Mesothelial cell of epicardium (in vitro differentiated cells): ENCODE measurements around the gene RBMS1. TPM values are rescaled to one million over a fixed set of nuclear protein-coding genes. Genes with fewer than 3 reads are reported as not detected.
A peak's percentile ranks its signal among the peaks of the same experiment; 100 is the strongest.

Source experiments
- DNase-seq, 2 experiments: peaks; one replicate each; pipeline ENCODE4 v3.0.0; 2021; ENCODE audit warnings: low spot score in 2 of 2; ENCODE audit not compliant: unreplicated experiment in 2 of 2
- H3K27ac Mint-ChIP-seq: 2 replicates; pipeline ENCODE4 v1.8.0; 2021; ENCODE audit warnings: mixed read lengths
- H3K27me3 Mint-ChIP-seq: 2 replicates; pipeline ENCODE4 v1.8.0; 2021; ENCODE audit warnings: low read depth, mixed read lengths
- H3K36me3 Mint-ChIP-seq: 2 replicates; pipeline ENCODE4 v1.8.0; 2021; ENCODE audit warnings: mixed read lengths
- H3K4me1 Mint-ChIP-seq: 2 replicates; pipeline ENCODE4 v1.8.0; 2021; ENCODE audit warnings: mixed read lengths
- H3K4me3 Mint-ChIP-seq: 2 replicates; pipeline ENCODE4 v1.8.0; 2021; ENCODE audit warnings: mild to moderate bottlenecking, moderate library complexity, mixed read lengths
- H3K9me3 Mint-ChIP-seq: 2 replicates; pipeline ENCODE4 v1.8.0; 2021; ENCODE audit warnings: mixed read lengths
- total RNA-seq: library from RNA; stranded (reverse); gene quantifications from 3 replicates; pipeline ENCODE4 v1.2.1, GENCODE V29; 2021
- TF ChIP-seq, protein P1 (sequence below): fragments of 200-600 bp; sonication (generic); IDR thresholded peaks from one replicate; pipeline ENCODE4 v1.5.0; 2021; ENCODE audit warnings: antibody characterized with exemption; ENCODE audit not compliant: unreplicated experiment

The RBMS1 gene
- total RNA-seq, 1 donor from 2014 or later = 128 TPM

GRCh38 chr2:160295519-160296207 is 197.9 kb downstream of the RBMS1 start:
- Mint-ChIP-seq H3K4me3 (no peak overlapping the region), H3K36me3 (peaks cover 52% of the 10 kb centered on the region), H3K9me3 (no peaks in the 10 kb centered on the region), H3K27ac (peak overlapping the region; percentile 51), H3K4me1 (peaks cover 31% of the 10 kb centered on the region), H3K27me3 (no peaks in the 10 kb centered on the region)
- no peak for DNase-seq
- TF ChIP-seq, protein P1, sequence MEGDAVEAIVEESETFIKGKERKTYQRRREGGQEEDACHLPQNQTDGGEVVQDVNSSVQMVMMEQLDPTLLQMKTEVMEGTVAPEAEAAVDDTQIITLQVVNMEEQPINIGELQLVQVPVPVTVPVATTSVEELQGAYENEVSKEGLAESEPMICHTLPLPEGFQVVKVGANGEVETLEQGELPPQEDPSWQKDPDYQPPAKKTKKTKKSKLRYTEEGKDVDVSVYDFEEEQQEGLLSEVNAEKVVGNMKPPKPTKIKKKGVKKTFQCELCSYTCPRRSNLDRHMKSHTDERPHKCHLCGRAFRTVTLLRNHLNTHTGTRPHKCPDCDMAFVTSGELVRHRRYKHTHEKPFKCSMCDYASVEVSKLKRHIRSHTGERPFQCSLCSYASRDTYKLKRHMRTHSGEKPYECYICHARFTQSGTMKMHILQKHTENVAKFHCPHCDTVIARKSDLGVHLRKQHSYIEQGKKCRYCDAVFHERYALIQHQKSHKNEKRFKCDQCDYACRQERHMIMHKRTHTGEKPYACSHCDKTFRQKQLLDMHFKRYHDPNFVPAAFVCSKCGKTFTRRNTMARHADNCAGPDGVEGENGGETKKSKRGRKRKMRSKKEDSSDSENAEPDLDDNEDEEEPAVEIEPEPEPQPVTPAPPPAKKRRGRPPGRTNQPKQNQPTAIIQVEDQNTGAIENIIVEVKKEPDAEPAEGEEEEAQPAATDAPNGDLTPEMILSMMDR = no peak

DNA sequence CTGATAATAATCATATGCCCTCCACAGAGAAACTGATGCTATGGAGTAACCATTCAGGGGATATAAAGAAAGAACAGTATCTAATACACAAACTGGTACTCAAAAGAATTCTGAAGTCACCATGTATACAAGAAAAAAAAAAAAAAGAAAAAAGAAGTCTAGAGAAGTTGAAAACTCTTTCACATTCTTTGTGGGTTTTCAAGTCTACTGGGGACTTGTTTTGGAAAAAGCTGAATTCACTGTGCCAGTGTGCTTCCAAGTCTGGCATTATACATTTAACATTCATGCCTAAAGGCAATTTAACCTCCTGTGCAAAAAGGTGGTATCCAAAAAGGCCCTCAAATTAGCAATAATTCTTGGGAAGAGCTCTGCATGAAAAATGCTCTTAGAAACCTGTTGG is 198.7 kb downstream of the RBMS1 start:
- no peak overlapping the region for H3K4me3 Mint-ChIP-seq
- TF ChIP-seq, protein P1 = no peak
- no peaks in the 10 kb centered on the region for H3K9me3 Mint-ChIP-seq
- H3K27me3 Mint-ChIP-seq = no peaks in the 10 kb centered on the region
- no peak overlapping the region for H3K27ac Mint-ChIP-seq
- H3K4me1 Mint-ChIP-seq = peaks cover 33% of the 10 kb centered on the region
- no peak for DNase-seq
- H3K36me3 Mint-ChIP-seq = peaks cover 49% of the 10 kb centered on the region

DNA sequence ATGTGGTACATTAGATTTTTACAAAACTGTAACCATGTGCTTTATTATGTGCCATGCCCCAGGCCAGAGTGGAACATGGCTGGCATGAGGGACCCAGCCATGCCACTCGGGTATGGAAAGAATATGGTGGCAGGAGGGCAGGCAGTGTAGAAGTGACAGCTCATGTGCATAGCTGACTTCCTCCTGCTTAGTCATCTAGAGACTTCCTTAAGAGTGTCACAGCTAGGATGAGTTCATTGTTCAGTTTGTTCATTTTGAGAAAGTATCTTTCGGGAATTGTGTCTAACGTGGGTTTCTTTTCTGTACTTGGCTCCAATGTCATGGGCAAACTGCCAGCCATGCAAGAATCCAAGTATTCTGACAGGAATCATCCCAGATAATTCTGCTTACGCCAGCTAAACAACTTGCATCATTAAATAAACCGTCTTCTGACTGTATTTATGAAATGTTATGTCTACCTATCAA is 199.2 kb downstream of the RBMS1 start:
- Mint-ChIP-seq H3K27me3 (no peaks in the 10 kb centered on the region), H3K4me1 (peaks cover 36% of the 10 kb centered on the region), H3K4me3 (no peak overlapping the region), H3K36me3 (peaks cover 44% of the 10 kb centered on the region), H3K27ac (peak overlapping the region; percentile 43), H3K9me3 (no peaks in the 10 kb centered on the region)
- DNase-seq = no peak
- TF ChIP-seq, protein P1 = no peak

- H3K4me1 Mint-ChIP-seq = peaks cover 36% of the 10 kb centered on the region
- H3K9me3 Mint-ChIP-seq = no peaks in the 10 kb centered on the region
- peaks cover 37% of the 10 kb centered on the region for H3K36me3 Mint-ChIP-seq
- H3K27ac Mint-ChIP-seq = peak overlapping the region; percentile 74
- no peak overlapping the region for H3K4me3 Mint-ChIP-seq
- DNase-seq = no peak
- H3K27me3 Mint-ChIP-seq = no peaks in the 10 kb centered on the region
- TF ChIP-seq, protein P1 = no peak
Measured at GRCh38 chr2:160293391-160294091, 200.1 kb downstream of the RBMS1 start.

DNA sequence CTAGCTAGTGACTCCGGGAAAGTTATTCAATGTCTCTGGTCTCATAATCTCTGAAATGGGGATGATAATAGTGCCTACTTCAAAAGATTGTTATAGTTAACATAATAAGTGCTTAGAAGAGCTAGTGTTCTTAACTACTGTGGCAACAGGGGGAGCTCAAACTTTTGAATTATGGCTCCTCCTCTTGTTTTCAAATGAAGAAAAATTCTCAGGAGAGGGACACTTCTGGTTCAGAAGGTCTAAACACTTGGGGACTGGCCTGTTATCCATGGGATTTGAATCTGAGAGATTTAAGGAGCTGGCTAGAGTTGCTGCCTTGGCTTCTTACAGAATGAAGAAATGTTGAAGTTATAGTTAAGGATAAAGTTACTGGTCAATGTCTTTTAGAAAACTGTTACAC is 201.4 kb downstream of the RBMS1 start:
- no peak for DNase-seq
- H3K36me3 Mint-ChIP-seq = peaks cover 30% of the 10 kb centered on the region
- H3K4me3 Mint-ChIP-seq = no peak overlapping the region
- H3K4me1 Mint-ChIP-seq = peaks cover 36% of the 10 kb centered on the region
- H3K27ac Mint-ChIP-seq = no peak overlapping the region
- TF ChIP-seq, protein P1 = no peak
- no peaks in the 10 kb centered on the region for H3K9me3 Mint-ChIP-seq
- no peaks in the 10 kb centered on the region for H3K27me3 Mint-ChIP-seq
